Uterus (tissue), 4 donors: ENCODE data around the gene DCLK2. TPM values are rescaled to one million over a fixed set of nuclear protein-coding genes. Genes with fewer than 3 reads are reported as not detected.

Source experiments
- DNase-seq, 2 donors: peaks; one replicate each; pipeline ENCODE4 v3.0.0-alpha.2; 2019 to 2020
- H3K27ac ChIP-seq, 2 donors: fragments of 200-600 bp; sonication (generic); 1 replicate in 1 of 2; 2 replicates in 1 of 2; pipeline ENCODE4 v1.5.1; 2016 to 2018
- H3K27me3 ChIP-seq, 2 donors: fragments of 200-600 bp; sonication (generic); one replicate each; pipeline ENCODE4 v1.5.1; 2018 to 2019; ENCODE audit warnings: control low read depth in 1 of 2
- H3K36me3 ChIP-seq, 2 donors: fragments of 200-600 bp; sonication (generic); one replicate each; pipeline ENCODE4 v1.5.1; 2019; ENCODE audit warnings: control low read depth in 1 of 2
- H3K4me1 ChIP-seq, 2 donors: fragments of 200-600 bp; sonication (generic); one replicate each; pipeline ENCODE4 v1.5.1; 2018 to 2019; ENCODE audit warnings: control low read depth in 1 of 2
- H3K4me3 ChIP-seq, 2 donors: fragments of 200-600 bp; sonication (generic); 1 replicate in 1 of 2; 2 replicates in 1 of 2; pipeline ENCODE4 v1.5.1; 2018 to 2019; ENCODE audit warnings: mild to moderate bottlenecking in 1 of 2
- H3K9me3 ChIP-seq, 2 donors: fragments of 200-600 bp; sonication (generic); one replicate each; pipeline ENCODE4 v1.5.1; 2019; ENCODE audit warnings: control low read depth in 1 of 2
- POLR2A ChIP-seq, 2 donors: fragments of 450-650 bp; IDR thresholded peaks; one replicate each; pipeline ENCODE4 v1.6.1; 2016; ENCODE audit warnings: antibody characterized with exemption in 2 of 2, mild to moderate bottlenecking in 1 of 2, moderate library complexity in 1 of 2
- intact Hi-C: fragments of 100-400 bp; cut with DNase I; formaldehyde crosslinking; loops from one replicate; pipeline ENCODE4 v1.15.1; 2023; ENCODE audit warnings: low total_unique reads
- total RNA-seq, 4 donors: library from RNA; depleted of rRNA in 3 of 4; stranded (reverse); fragments of >200 nt in 3 of 4; gene quantifications; one replicate each; pipeline versions ENCODE4 v1.1.0 to v1.2.4, GENCODE V29; 2014 to 2023
- TF ChIP-seq, protein P1 (sequence below), 4 experiments: fragments of 200-600 bp in 2 of 4; fragments of 450-650 bp in 2 of 4; sonication (generic) in 2 of 4; IDR thresholded peaks; one replicate each; pipeline ENCODE4 v1.5.1; 2016 to 2019; ENCODE audit warnings: antibody characterized with exemption in 4 of 4, mild to moderate bottlenecking in 2 of 4, moderate library complexity in 1 of 4
- donor health status: DM: yes; HTN: yes; CAD: no.

Gene DCLK2
- total RNA-seq, 4 donors from 2014 or later: 0.29 to 27.5 (median 10.1) TPM

DNA sequence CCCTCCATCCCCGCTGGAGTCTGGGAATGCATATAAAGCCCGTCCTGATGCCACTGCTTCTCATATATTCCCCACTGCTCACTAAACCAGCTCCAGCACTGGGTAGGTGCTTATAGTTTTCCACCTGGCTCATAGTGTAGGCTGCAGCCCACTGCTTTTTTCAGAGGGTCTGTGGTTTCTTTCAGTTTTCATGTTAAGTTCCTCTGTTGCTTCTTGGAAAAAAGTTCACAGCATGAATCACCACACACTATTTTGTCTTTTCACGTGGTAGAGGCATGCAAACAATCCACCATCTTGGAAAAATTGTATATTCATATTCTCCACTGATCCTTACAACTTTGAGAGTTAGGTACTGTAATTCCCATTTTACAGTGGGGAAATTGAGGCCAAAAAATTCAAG lies 39.4 kb downstream of the DCLK2 start:
- Histone ChIP-seq H3K4me1 (no peaks in the 10 kb centered on the region), H3K9me3 (peaks cover 0 to 6% of the 10 kb centered on the region in 2 donors), H3K27ac (no peak overlapping the region), H3K4me3 (no peak overlapping the region), H3K27me3 (no peaks in the 10 kb centered on the region), H3K36me3 (no peaks in the 10 kb centered on the region)
- intact Hi-C loops: no loop called here
- DNase-seq: no peak
- TF ChIP-seq, protein P1, sequence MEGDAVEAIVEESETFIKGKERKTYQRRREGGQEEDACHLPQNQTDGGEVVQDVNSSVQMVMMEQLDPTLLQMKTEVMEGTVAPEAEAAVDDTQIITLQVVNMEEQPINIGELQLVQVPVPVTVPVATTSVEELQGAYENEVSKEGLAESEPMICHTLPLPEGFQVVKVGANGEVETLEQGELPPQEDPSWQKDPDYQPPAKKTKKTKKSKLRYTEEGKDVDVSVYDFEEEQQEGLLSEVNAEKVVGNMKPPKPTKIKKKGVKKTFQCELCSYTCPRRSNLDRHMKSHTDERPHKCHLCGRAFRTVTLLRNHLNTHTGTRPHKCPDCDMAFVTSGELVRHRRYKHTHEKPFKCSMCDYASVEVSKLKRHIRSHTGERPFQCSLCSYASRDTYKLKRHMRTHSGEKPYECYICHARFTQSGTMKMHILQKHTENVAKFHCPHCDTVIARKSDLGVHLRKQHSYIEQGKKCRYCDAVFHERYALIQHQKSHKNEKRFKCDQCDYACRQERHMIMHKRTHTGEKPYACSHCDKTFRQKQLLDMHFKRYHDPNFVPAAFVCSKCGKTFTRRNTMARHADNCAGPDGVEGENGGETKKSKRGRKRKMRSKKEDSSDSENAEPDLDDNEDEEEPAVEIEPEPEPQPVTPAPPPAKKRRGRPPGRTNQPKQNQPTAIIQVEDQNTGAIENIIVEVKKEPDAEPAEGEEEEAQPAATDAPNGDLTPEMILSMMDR (IDR thresholded peaks at IDR 0.05): no peak
- TF ChIP-seq POLR2A (IDR thresholded peaks at IDR 0.05): no peak

DNA sequence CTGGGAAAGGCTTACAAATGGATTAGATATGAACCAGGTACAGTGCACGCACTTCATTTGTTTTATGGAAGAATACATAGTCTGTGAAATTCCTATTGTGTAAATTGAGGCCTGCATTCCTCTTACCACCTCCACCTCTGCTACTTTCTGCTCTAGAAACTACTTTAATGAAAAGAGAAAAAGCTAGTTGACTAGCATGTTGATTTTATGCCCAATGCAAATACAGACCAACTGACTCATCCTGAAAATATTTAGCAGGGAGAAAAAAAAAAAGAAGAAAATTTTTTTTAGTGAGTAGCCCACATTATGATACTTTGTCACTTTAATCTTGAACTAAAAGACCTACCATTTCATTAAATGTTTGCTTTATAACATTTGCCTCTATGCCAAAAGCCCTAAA lies 41.2 kb downstream of the DCLK2 start:
- intact Hi-C loops: no loop called here
- no peaks in the 10 kb centered on the region for H3K36me3 ChIP-seq
- no peaks in the 10 kb centered on the region for H3K4me1 ChIP-seq
- no peaks in the 10 kb centered on the region for H3K27me3 ChIP-seq
- no peaks in the 10 kb centered on the region for H3K9me3 ChIP-seq
- DNase-seq: no peak
- H3K4me3 ChIP-seq: no peak overlapping the region
- TF ChIP-seq POLR2A (IDR thresholded peaks at IDR 0.05): no peak
- TF ChIP-seq, protein P1 (IDR thresholded peaks at IDR 0.05): no peak
- no peak overlapping the region for H3K27ac ChIP-seq

DNA sequence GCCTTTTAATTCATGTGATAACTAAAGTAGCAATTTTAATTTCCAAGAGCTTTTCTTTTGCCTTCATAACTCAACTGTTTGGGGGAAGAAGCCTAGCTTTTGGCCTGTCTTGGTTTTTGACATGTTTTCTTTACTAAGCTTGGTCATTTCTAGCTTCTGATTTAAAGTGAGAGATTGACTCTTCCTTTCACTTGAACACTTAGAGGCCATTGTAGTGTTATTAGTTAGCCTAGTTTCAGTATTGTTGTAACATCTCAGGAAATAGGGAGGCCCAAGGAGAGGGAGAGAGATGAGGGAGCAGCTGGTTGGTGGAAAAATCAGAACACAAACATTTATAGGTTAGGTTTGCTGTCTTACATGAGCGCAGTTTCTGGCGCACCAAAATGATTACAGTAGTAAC lies 44.8 kb downstream of the DCLK2 start:
- no peaks in the 10 kb centered on the region for H3K36me3 ChIP-seq
- intact Hi-C loops: no loop called here
- H3K27me3 ChIP-seq: no peaks in the 10 kb centered on the region
- DNase-seq: no peak
- no peaks in the 10 kb centered on the region for H3K9me3 ChIP-seq
- no peak overlapping the region for H3K27ac ChIP-seq
- H3K4me1 ChIP-seq: no peaks in the 10 kb centered on the region
- no peak for TF ChIP-seq POLR2A (IDR thresholded peaks at IDR 0.05)
- TF ChIP-seq, protein P1 (IDR thresholded peaks at IDR 0.05): no peak
- no peak overlapping the region for H3K4me3 ChIP-seq

DNA sequence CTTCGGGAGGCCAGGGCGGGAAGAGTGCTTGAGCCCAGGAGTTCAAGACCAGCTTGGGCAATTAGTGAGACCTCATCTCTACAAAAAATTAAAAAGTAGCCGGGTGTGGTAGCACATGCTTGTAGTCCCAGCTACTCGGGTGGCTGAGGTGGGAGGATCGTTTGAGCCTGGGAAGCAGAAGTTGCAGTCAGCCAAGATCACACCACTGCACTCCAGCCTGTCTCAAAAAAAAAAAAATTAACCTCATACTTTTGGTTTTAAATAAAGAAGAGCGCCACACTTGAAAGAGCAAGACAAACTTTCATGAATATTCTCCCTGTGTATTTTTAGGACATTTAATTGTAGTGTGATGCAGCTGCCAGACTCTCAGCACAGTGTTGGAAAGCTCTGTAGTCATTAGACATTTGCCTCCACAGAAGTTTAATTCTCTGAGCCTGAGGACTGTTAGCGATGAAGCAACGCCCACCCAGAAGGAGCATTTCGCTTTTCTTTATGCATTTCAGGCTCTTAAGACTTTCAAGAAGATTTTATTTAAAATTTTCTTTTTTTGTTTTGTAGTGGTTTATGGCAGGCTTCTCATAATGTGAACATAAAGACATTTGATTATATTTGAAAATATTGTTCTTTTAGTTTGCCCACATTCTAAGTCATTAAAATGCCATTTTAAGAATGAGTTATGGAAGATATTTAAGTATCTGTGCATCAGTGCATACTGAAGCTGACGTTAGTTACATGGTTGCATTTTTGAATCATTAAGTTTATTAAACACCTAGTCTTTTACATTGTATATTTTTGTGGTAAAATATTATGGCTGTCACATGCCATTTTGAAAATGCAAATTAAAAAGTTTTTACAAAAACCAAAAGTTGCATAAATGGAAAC lies 45.8 kb downstream of the DCLK2 start:
- TF ChIP-seq, protein P1 (IDR thresholded peaks at IDR 0.05): no peak
- TF ChIP-seq POLR2A (IDR thresholded peaks at IDR 0.05): no peak
- Histone ChIP-seq H3K36me3 (no peaks in the 10 kb centered on the region), H3K4me3 (no peak overlapping the region), H3K4me1 (no peaks in the 10 kb centered on the region), H3K27me3 (no peaks in the 10 kb centered on the region), H3K9me3 (no peaks in the 10 kb centered on the region), H3K27ac (no peak overlapping the region)
- intact Hi-C loops: no loop called here
- DNase-seq: no peak

DNA sequence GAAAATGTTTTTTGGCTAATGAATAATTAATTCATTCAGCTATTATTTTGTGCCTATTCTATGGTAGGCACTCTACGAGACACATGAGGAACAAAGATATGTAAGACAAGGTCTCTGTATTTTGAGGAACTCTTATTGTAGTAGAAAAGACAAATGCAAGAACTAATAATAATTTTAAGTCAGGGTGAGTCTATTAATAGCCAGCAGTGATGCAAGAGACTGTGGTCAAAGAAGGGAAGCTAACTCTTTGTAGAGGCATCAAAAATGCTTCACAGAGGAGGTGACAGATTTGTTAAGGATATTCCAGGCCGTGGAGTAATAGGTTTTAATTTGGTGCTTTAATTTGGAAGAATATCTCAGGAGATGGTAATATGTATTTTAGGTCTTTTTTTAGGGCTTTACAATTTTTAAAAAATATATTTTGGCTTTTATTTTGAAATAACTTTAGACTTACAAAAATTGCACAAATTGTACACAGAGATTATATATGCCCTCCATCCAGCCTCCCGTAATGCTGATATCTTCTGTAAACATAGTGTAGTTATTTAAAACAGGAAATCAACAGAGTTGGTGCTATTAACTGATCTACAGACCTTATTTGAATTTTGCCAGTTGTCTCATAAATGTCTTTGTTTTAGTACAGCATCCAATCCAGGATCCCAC lies 48.1 kb downstream of the DCLK2 start:
- Histone ChIP-seq H3K4me1 (no peaks in the 10 kb centered on the region), H3K27me3 (no peaks in the 10 kb centered on the region), H3K36me3 (no peaks in the 10 kb centered on the region), H3K4me3 (no peak overlapping the region), H3K9me3 (no peaks in the 10 kb centered on the region), H3K27ac (no peak overlapping the region)
- no peak for TF ChIP-seq POLR2A (IDR thresholded peaks at IDR 0.05)
- TF ChIP-seq, protein P1 (IDR thresholded peaks at IDR 0.05): no peak
- DNase-seq: no peak
- intact Hi-C loops: no loop called here
